RWPE2 (cell line): ENCODE measurements around the gene OXNAD1.

ENCODE experiments used
- ATAC-seq: fragments of 200-7000 bp; cut with Tn5 transposase; 3 replicates; pipeline ENCODE4 v1.9.1; 2021; ENCODE audit warnings: low read depth
- DNase-seq: peaks from one replicate; pipeline ENCODE4 v3.0.0-alpha.2; 2020; ENCODE audit warnings: low spot score
- H3K27ac ChIP-seq: fragments of 450-650 bp; 2 replicates; pipeline ENCODE4 v1.5.1; 2017; ENCODE audit warnings: mild to moderate bottlenecking; ENCODE audit not compliant: poor library complexity, severe bottlenecking
- H3K27me3 ChIP-seq: fragments of 250-450 bp; sonication (Bioruptor Pico); 2 replicates; pipeline ENCODE4 v1.5.1; 2021; ENCODE audit warnings: mild to moderate bottlenecking, moderate library complexity; ENCODE audit not compliant: insufficient read depth, poor library complexity, severe bottlenecking
- H3K36me3 ChIP-seq: fragments of 250-450 bp; sonication (Bioruptor Pico); 2 replicates; pipeline ENCODE4 v1.5.1; 2020; ENCODE audit warnings: low read depth, mild to moderate bottlenecking, moderate library complexity
- H3K4me1 ChIP-seq: fragments of 250-450 bp; sonication (Bioruptor Pico); 2 replicates; pipeline ENCODE4 v1.5.1; 2021; ENCODE audit warnings: mild to moderate bottlenecking, moderate library complexity; ENCODE audit not compliant: insufficient read depth, poor library complexity, severe bottlenecking
- H3K4me3 ChIP-seq: fragments of 250-450 bp; sonication (Bioruptor Pico); 2 replicates; pipeline ENCODE4 v1.5.1; 2021; ENCODE audit warnings: mild to moderate bottlenecking, moderate library complexity; ENCODE audit not compliant: severe bottlenecking
- H3K9me3 ChIP-seq: fragments of 250-450 bp; sonication (Bioruptor Pico); 2 replicates; pipeline ENCODE4 v1.5.1; 2021; ENCODE audit warnings: mild to moderate bottlenecking, moderate library complexity; ENCODE audit not compliant: severe bottlenecking
- TF ChIP-seq, protein P1 (sequence below): fragments of 450-650 bp; IDR thresholded peaks from one replicate; pipeline ENCODE4 v1.5.1; 2017; ENCODE audit warnings: mild to moderate bottlenecking, moderate library complexity; ENCODE audit not compliant: poor library complexity, severe bottlenecking

Gene OXNAD1

DNA sequence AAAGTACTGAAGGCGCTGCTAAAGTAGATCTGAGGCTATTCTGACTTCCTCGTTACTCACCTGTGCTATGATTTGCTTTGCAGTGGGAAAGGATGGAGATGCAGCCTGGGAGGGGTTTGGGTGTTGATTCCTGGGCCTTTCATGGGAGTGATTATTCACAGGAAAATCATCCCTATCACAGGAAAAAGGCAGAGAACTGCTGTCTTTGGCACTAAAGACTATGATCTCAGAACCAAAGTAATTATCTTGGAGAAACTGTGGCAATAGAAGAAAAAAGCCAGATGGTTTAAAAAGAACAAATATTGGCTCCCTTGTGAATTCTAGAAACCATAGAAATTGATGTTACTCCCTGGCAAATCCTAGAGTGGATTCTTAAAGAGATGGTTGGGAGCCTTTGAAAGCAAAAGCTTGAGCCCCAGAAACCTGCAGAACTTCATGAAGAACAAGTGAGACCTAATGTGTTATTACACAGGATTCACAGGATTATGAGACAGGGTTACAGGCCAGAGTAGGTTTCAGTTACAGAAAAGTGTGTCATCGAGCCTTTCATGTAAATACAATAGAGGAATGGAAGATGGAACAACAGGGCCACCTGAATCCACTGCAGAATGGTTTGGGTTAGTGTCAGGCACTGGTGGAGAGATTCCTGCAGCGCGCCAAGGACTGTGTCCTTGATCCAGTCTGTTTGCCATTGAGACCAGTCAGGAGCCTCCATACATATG lies 85.7 kb downstream of the OXNAD1 start:
- Histone ChIP-seq H3K36me3 (no peaks in the 10 kb centered on the region), H3K4me3 (no peak overlapping the region), H3K27me3 (no peaks in the 10 kb centered on the region), H3K4me1 (no peaks in the 10 kb centered on the region), H3K27ac (no peak overlapping the region), H3K9me3 (no peaks in the 10 kb centered on the region)
- TF ChIP-seq, protein P1, sequence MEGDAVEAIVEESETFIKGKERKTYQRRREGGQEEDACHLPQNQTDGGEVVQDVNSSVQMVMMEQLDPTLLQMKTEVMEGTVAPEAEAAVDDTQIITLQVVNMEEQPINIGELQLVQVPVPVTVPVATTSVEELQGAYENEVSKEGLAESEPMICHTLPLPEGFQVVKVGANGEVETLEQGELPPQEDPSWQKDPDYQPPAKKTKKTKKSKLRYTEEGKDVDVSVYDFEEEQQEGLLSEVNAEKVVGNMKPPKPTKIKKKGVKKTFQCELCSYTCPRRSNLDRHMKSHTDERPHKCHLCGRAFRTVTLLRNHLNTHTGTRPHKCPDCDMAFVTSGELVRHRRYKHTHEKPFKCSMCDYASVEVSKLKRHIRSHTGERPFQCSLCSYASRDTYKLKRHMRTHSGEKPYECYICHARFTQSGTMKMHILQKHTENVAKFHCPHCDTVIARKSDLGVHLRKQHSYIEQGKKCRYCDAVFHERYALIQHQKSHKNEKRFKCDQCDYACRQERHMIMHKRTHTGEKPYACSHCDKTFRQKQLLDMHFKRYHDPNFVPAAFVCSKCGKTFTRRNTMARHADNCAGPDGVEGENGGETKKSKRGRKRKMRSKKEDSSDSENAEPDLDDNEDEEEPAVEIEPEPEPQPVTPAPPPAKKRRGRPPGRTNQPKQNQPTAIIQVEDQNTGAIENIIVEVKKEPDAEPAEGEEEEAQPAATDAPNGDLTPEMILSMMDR = no peak
- DNase-seq (no peak), ATAC-seq (no peak)

DNA sequence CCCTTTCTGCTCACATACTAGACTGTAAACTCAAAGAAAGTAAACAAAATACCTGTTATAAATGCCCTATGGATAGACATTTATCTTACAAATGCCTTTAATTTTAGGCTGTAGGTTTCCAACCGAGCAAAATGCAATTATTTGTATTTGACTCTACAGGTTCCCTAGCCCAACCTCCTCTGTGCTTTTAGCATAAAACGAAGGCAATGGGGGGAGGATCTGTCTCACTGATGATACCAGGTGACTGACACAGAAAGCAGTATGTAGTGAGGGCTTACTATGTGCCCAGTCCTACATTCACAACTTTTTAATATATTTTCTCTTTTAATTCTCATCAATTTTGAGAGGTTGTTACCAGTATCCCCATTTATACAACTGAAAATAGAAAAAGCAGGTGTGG lies 87.4 kb downstream of the OXNAD1 start:
- DNase-seq = no peak
- ATAC-seq = no peak
- Histone ChIP-seq H3K36me3 (no peaks in the 10 kb centered on the region), H3K27ac (no peak overlapping the region), H3K9me3 (no peaks in the 10 kb centered on the region), H3K4me3 (no peak overlapping the region), H3K27me3 (no peaks in the 10 kb centered on the region), H3K4me1 (no peaks in the 10 kb centered on the region)
- TF ChIP-seq, protein P1 = no peak

DNA sequence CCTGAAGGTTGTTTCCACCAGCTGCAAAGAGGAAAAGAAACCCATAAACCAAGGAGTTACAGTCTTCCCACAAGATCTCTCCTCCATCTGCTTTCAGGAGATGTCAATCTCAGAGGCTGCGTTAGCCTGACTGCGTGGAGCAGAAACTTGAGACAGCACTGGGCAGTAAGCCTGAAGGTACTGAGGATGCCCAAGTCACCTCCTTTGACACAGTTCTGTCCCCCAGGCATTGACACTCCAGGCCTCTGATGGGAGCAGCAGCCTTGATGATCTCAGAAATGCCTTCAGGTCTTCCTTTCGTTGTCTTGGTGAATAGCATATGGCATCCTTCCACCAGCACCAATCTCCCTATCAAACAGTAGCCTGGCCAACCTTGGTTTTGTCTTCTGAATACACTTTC lies 89.3 kb downstream of the OXNAD1 start:
- no peak for DNase-seq
- TF ChIP-seq, protein P1 = no peak
- Histone ChIP-seq H3K27me3 (no peaks in the 10 kb centered on the region), H3K27ac (no peak overlapping the region), H3K36me3 (no peaks in the 10 kb centered on the region), H3K4me1 (no peaks in the 10 kb centered on the region), H3K4me3 (no peak overlapping the region), H3K9me3 (no peaks in the 10 kb centered on the region)
- ATAC-seq = no peak
